Hepatic stellate cell (primary cell): ENCODE data around the gene DDX6.

ENCODE experiments used
- DNase-seq: peaks from one replicate; pipeline ENCODE4 v3.0.0; 2011; ENCODE audit warnings: low spot score

The DDX6 gene

GRCh38 chr11:118703563-118704106 lies 87.3 kb downstream of the DDX6 start:
- DNase-seq, result no peak

DNA sequence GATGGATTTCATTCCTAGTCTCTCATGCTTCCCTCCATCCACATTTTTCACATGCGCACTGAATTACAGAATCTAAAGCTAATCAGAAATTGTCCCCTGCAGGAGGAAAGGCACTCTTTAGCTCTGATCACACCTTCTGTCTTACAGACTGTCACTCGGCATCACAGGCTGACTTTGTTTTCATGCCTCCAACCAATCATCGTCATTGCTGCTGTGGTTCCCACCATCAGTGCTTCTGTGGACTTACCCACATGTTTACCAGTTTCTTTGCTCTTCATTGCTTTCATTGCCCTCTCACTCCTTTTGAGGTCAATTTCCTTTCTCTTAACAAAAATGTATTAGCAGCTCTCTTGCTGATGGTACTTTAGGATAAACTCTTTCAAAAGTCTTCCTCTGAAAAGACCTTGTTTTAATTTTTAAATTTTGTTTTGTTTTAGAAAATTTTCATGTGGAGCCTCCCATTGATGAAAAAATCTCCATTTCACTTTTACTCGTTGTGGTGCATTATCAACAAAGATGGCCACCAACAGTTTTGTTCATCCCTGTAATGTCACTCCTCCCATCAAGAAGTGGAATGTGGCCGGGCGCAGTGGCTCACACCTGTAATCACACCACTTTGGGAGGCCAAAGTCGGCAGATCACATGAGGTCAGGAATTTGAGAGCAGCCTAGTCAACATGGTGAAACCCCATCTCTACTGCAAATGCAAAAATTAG lies 91.3 kb downstream of the DDX6 start:
- no peak for DNase-seq
